Measurements from ENCODE around the gene FGFR3.

GRCh38 chr4:1839282-1839681 is 46.2 kb downstream of the FGFR3 start:
- TF ChIP-seq CTCF (IDR thresholded peaks at IDR 0.05; ENCODE audit: poor library complexity, severe bottlenecking), result no peak
- no peak for TF ChIP-seq RAD21 (conservative IDR thresholded peaks at IDR 0.05)
- TF ChIP-seq TAF1 (IDR thresholded peaks at IDR 0.05; ENCODE audit: low read depth), result no peak
- TF ChIP-seq EZH2 (IDR thresholded peaks at IDR 0.05; ENCODE audit: borderline replicate concordance, insufficient read depth, low read length, poor library complexity, severe bottlenecking), result no peak
- no peak for TF ChIP-seq POLR2AphosphoS5 (IDR thresholded peaks at IDR 0.05)
- TF ChIP-seq, protein P1, sequence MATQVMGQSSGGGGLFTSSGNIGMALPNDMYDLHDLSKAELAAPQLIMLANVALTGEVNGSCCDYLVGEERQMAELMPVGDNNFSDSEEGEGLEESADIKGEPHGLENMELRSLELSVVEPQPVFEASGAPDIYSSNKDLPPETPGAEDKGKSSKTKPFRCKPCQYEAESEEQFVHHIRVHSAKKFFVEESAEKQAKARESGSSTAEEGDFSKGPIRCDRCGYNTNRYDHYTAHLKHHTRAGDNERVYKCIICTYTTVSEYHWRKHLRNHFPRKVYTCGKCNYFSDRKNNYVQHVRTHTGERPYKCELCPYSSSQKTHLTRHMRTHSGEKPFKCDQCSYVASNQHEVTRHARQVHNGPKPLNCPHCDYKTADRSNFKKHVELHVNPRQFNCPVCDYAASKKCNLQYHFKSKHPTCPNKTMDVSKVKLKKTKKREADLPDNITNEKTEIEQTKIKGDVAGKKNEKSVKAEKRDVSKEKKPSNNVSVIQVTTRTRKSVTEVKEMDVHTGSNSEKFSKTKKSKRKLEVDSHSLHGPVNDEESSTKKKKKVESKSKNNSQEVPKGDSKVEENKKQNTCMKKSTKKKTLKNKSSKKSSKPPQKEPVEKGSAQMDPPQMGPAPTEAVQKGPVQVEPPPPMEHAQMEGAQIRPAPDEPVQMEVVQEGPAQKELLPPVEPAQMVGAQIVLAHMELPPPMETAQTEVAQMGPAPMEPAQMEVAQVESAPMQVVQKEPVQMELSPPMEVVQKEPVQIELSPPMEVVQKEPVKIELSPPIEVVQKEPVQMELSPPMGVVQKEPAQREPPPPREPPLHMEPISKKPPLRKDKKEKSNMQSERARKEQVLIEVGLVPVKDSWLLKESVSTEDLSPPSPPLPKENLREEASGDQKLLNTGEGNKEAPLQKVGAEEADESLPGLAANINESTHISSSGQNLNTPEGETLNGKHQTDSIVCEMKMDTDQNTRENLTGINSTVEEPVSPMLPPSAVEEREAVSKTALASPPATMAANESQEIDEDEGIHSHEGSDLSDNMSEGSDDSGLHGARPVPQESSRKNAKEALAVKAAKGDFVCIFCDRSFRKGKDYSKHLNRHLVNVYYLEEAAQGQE (IDR thresholded peaks at IDR 0.05; ENCODE audit: borderline replicate concordance), result no peak
- no peak for TF ChIP-seq MXI1 (conservative IDR thresholded peaks at IDR 0.05; ENCODE audit: poor library complexity, severe bottlenecking)
